Measurements from ENCODE around the gene IL17RE.

IL17RE gene

GRCh38 chr3:9908286-9908685 lies 5.6 kb downstream of the IL17RE start:
- no peak for DNase-seq

- no peak for DNase-seq
Observed at GRCh38 chr3:9909221-9910013, 6.8 kb downstream of the IL17RE start.

- no peak for DNase-seq
Observed at GRCh38 chr3:9911863-9912262, 9.2 kb downstream of the IL17RE start.

GRCh38 chr3:9912294-9912935 lies 9.8 kb downstream of the IL17RE start:
- no peak for DNase-seq

GRCh38 chr3:9913601-9914000 lies 11.0 kb downstream of the IL17RE start:
- no peak for DNase-seq

GRCh38 chr3:9914011-9914410 lies 11.4 kb downstream of the IL17RE start:
- no peak for DNase-seq

GRCh38 chr3:9914559-9915253 lies 12.1 kb downstream of the IL17RE start:
- no peak for DNase-seq

- no peak for DNase-seq
Observed at GRCh38 chr3:9915254-9916141, 12.8 kb downstream of the IL17RE start.

GRCh38 chr3:9916346-9916733 lies 13.7 kb downstream of the IL17RE start:
- DNase-seq: no peak

GRCh38 chr3:9916734-9917680 lies 14.4 kb downstream of the IL17RE start, which contains the start of gene IL17RC:
Gene IL17RC (plus strand): TSS chr3:9917098. CDS start chr3:9917316, 218 bp downstream.
- peak; percentile 42 to 57 for DNase-seq

- no peak for DNase-seq
Observed at GRCh38 chr3:9917820-9918219, 15.2 kb downstream of the IL17RE start.

- DNase-seq: no peak
Observed at GRCh38 chr3:9918261-9919038, 15.8 kb downstream of the IL17RE start.

- no peak for DNase-seq
Observed at GRCh38 chr3:9928158-9928557, 25.5 kb downstream of the IL17RE start.

- no peak for DNase-seq
Observed at GRCh38 chr3:9930804-9931418, 28.3 kb downstream of the IL17RE start.

- DNase-seq: no peak
Observed at GRCh38 chr3:9932535-9932842, 29.8 kb downstream of the IL17RE start.

GRCh38 chr3:9932843-9933560 lies 30.4 kb downstream of the IL17RE start:
- DNase-seq: peak in 1 of 2 experiments; percentile 33

- peak; percentile 69 to 88 for DNase-seq
Observed at GRCh38 chr3:9933561-9934234, 31.1 kb downstream of the IL17RE start, which contains the start of gene CRELD1. Gene CRELD1 (plus strand): TSS chr3:9933834. CDS start chr3:9934439, 605 bp downstream.

- no peak for DNase-seq
Observed at GRCh38 chr3:9934235-9934621, 31.6 kb downstream of the IL17RE start.

- no peak for DNase-seq
Observed at GRCh38 chr3:9934993-9935392, 32.3 kb downstream of the IL17RE start.
